SU-DHL-6 (cell line): ENCODE results near the gene CYP4F11.

Experiments used
- H2AFZ ChIP-seq: fragments of 200-600 bp; sonication (generic); 2 replicates; pipeline ENCODE4 v1.6.1; 2014; ENCODE audit warnings: low read depth, mild to moderate bottlenecking, moderate library complexity, mixed read lengths, antibody characterized with exemption, low read length; ENCODE audit not compliant: severe bottlenecking
- H3F3A ChIP-seq: fragments of 200-600 bp; shearing (Covaris generic); 2 replicates; pipeline ENCODE4 v1.6.0; 2016; ENCODE audit warnings: antibody characterized with exemption, mild to moderate bottlenecking; ENCODE audit not compliant: insufficient read depth
- H3K27ac ChIP-seq: fragments of 200-600 bp; sonication (generic); 2 replicates; pipeline ENCODE4 v1.5.1; 2016; ENCODE audit warnings: low read depth, mild to moderate bottlenecking, low read length, moderate library complexity, mixed read lengths
- H3K27me3 ChIP-seq: fragments of 200-600 bp; sonication (generic), shearing (Covaris generic); 2 replicates; pipeline ENCODE4 v1.6.0; 2014; ENCODE audit warnings: mild to moderate bottlenecking, low read length
- H3K36me3 ChIP-seq: fragments of 200-600 bp; sonication (generic); 2 replicates; pipeline ENCODE4 v1.6.1; 2014; ENCODE audit warnings: mild to moderate bottlenecking, low read length, mixed read lengths
- H3K4me2 ChIP-seq: fragments of 300-600, 200-600 bp; shearing (Covaris generic), sonication (generic); 2 replicates; pipeline ENCODE4 v1.6.0; 2014; ENCODE audit warnings: low read length, low read depth, mild to moderate bottlenecking; ENCODE audit not compliant: poor library complexity, severe bottlenecking
- H3K4me3 ChIP-seq: fragments of 200-600 bp; sonication (generic); 2 replicates; pipeline ENCODE4 v1.5.1; 2014; ENCODE audit warnings: antibody characterized with exemption, low read length, mild to moderate bottlenecking, mixed read lengths; ENCODE audit not compliant: insufficient read depth, poor library complexity, severe bottlenecking
- H3K79me2 ChIP-seq: fragments of 200-600 bp; sonication (generic); 2 replicates; pipeline ENCODE4 v1.6.1; 2014; ENCODE audit warnings: mild to moderate bottlenecking, low read length, moderate library complexity; ENCODE audit not compliant: insufficient read depth
- H3K9ac ChIP-seq: fragments of 200-600 bp; sonication (generic); 2 replicates; pipeline ENCODE4 v1.7.0; 2014; ENCODE audit warnings: mild to moderate bottlenecking, low read length
- H3K9me2 ChIP-seq: fragments of 200-600 bp; sonication (generic); replicated peaks from 2 replicates; pipeline ENCODE4 v1.6.1; 2014; ENCODE audit warnings: low read length; ENCODE audit not compliant: insufficient read depth
- H3K9me3 ChIP-seq: fragments of 200-600 bp; sonication (generic); 2 replicates; pipeline ENCODE4 v1.6.1; 2014; ENCODE audit warnings: low read length, mixed read lengths; ENCODE audit not compliant: insufficient read depth
- H4K20me1 ChIP-seq: fragments of 200-600 bp; sonication (generic); 2 replicates; pipeline ENCODE4 v1.6.1; 2014; ENCODE audit warnings: low read depth, mild to moderate bottlenecking, antibody characterized with exemption, low read length, moderate library complexity, mixed read lengths
- EZH2phosphoT487 ChIP-seq: fragments of 200-600 bp; sonication (generic), shearing (Covaris generic); conservative IDR thresholded peaks from 2 replicates; pipeline ENCODE4 v1.6.1; 2018; ENCODE audit warnings: mild to moderate bottlenecking, antibody characterized with exemption, low read length, moderate library complexity, mixed read lengths
- TF ChIP-seq, protein P1 (sequence below): fragments of 200-600 bp; sonication (generic); IDR thresholded peaks from one replicate; pipeline ENCODE4 v1.5.1; 2017; ENCODE audit warnings: antibody characterized with exemption, mild to moderate bottlenecking, low read length, moderate library complexity; ENCODE audit not compliant: insufficient read depth, poor library complexity, severe bottlenecking

CYP4F11 gene

DNA sequence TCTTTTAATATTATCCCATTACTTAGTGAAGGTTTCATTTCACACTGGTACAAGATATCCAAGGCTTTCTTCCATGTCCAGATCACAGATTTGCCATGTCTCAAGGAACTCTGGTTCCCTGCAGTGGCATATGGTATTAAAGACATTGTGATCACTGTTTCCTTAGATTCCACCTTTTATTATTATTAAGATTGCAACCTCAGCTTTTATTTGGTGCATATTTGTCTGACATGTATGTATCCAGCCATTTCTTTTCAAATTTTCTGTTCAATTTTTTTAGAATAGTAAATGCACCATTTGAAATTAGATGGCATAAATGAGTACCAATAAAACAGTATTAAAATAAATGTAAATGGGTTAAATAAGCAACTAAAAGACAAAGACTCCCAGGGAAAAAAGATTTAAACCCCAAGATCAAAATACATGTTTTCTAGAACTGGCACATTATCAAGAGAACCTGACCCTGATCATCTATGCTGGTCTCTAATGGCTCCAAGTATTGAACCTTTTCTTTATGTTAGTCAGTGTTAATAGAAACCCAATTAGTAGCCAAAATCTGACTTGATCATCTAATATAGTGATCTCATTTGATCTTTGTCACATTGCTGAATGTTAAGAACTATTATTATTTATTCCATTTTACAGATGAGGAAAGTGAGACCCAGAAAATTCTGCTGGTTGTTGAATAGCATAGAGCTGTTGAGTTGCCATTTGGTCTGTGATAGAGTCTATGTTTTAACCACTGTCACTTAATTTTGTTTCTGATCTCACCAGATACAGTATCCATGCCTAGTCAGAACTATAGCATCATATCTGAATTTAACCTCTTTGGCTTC lies 14.1 kb upstream of the CYP4F11 start, which contains the start of gene OR10H4:
Gene OR10H4, plus strand, starts transcription at position 786 of the 836 bp plus-strand sequence. Its CDS starts 0 bp downstream, at position 786.
- Histone ChIP-seq H3K4me3 (no peak within 1 kb of the TSS), H3K9me3 (peaks cover 10% of the 10 kb centered on the region; the same call in 1 of the 2 replicates), H3K9ac (no peak within 1 kb of the TSS), H3K9me2 (no peaks in the 10 kb centered on the region), H3K27ac (no peak within 1 kb of the TSS), H3F3A (no peaks in the 10 kb centered on the region), H3K4me2 (no peak within 1 kb of the TSS), H4K20me1 (no peaks in the 10 kb centered on the region), H3K79me2 (no peaks in the 10 kb centered on the region), H3K36me3 (no peaks in the 10 kb centered on the region), H3K27me3 (no peaks in the 10 kb centered on the region), H2AFZ (no peak within 1 kb of the TSS)
- no peak for TF ChIP-seq EZH2phosphoT487
- TF ChIP-seq, protein P1, sequence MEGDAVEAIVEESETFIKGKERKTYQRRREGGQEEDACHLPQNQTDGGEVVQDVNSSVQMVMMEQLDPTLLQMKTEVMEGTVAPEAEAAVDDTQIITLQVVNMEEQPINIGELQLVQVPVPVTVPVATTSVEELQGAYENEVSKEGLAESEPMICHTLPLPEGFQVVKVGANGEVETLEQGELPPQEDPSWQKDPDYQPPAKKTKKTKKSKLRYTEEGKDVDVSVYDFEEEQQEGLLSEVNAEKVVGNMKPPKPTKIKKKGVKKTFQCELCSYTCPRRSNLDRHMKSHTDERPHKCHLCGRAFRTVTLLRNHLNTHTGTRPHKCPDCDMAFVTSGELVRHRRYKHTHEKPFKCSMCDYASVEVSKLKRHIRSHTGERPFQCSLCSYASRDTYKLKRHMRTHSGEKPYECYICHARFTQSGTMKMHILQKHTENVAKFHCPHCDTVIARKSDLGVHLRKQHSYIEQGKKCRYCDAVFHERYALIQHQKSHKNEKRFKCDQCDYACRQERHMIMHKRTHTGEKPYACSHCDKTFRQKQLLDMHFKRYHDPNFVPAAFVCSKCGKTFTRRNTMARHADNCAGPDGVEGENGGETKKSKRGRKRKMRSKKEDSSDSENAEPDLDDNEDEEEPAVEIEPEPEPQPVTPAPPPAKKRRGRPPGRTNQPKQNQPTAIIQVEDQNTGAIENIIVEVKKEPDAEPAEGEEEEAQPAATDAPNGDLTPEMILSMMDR = no peak

DNA sequence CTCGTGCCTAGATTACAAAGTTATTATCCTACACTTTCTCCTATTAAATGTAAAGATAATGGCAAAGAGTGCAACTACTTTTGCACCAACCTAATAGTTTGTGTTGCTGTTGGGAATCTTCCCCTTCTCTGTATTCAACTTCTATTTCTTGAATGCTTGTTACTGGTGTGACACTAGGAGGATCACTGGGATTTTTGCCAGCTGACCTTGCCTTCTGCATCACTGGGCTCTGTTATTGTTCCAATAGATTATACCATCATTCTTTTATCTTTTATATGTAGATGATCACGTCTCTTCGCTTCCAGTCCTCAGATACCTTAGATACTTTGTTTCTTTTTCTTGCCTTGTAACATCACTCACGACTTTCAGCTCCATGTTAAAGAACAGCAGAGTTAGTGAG lies 11.0 kb upstream of the CYP4F11 start:
- Histone ChIP-seq H3K27ac (no peak overlapping the region), H3K4me3 (no peak overlapping the region), H3K79me2 (no peaks in the 10 kb centered on the region), H3K9me3 (peaks cover 10% of the 10 kb centered on the region; the same call in 1 of the 2 replicates), H2AFZ (no peak overlapping the region), H3K27me3 (no peaks in the 10 kb centered on the region), H3K9me2 (no peaks in the 10 kb centered on the region), H3F3A (no peaks in the 10 kb centered on the region), H3K36me3 (no peaks in the 10 kb centered on the region), H3K4me2 (no peak overlapping the region), H4K20me1 (no peaks in the 10 kb centered on the region), H3K9ac (no peak overlapping the region)
- TF ChIP-seq, protein P1 = no peak
- TF ChIP-seq EZH2phosphoT487 = no peak

DNA sequence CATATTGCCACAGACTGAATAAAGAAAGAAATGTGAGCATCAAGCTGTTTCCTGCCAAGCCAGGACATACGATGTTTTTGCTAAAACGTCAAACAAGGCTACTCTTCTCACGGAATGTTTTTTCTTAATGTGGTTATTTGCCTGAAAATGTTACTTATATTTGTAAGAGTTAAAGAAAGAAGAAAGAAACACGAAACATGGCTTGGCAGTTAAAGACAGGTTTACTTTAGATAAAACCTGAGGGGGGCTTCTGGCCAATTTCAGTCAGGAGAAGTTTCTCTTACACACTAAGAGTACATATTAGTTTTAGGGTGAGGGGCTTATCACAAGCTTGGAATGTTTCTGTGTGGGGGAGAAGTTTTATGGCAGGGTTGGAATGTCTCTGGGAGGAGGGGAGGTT lies 10.1 kb upstream of the CYP4F11 start:
- Histone ChIP-seq H3K27me3 (no peaks in the 10 kb centered on the region), H3K79me2 (no peaks in the 10 kb centered on the region), H3K27ac (no peak overlapping the region), H3K4me2 (no peak overlapping the region), H2AFZ (no peak overlapping the region), H3K9me3 (peaks cover 10% of the 10 kb centered on the region; the same call in 1 of the 2 replicates), H3K9me2 (no peaks in the 10 kb centered on the region), H4K20me1 (no peaks in the 10 kb centered on the region), H3K9ac (no peak overlapping the region), H3K36me3 (no peaks in the 10 kb centered on the region), H3K4me3 (no peak overlapping the region), H3F3A (no peaks in the 10 kb centered on the region)
- no peak for TF ChIP-seq EZH2phosphoT487
- TF ChIP-seq, protein P1 = no peak
